Measurements from ENCODE around the gene VPS13A.
A peak's percentile ranks its signal among the peaks of the same experiment; 100 is the strongest.

VPS13A gene

GRCh38 chr9:77457916-77458592 lies 280.7 kb downstream of the VPS13A start:
- peak; percentile 77 for DNase-seq (ENCODE audit: low spot score)

- DNase-seq (ENCODE audit: low spot score) = no peak
These were observed 283.6 kb downstream of the VPS13A start for GRCh38 chr9:77460938-77461337.

GRCh38 chr9:77462066-77462465 lies 284.7 kb downstream of the VPS13A start:
- no peak for DNase-seq (ENCODE audit: low spot score)

- no peak for DNase-seq (ENCODE audit: low spot score)
These were observed 285.8 kb downstream of the VPS13A start for GRCh38 chr9:77463151-77463550.

GRCh38 chr9:77464661-77465060 lies 287.3 kb downstream of the VPS13A start:
- no peak for DNase-seq (ENCODE audit: low spot score)

GRCh38 chr9:77469515-77470231 lies 292.3 kb downstream of the VPS13A start:
- DNase-seq (ENCODE audit: low spot score) = no peak
